Activated CD8-positive, alpha-beta memory T cell treated with anti-CD3 and anti-CD28 coated beads for 36 hours (primary cell): ENCODE measurements around the gene CARHSP1. TPM values are rescaled to one million over a fixed set of nuclear protein-coding genes. Genes with fewer than 3 reads are reported as not detected.

Experiments
- CTCF ChIA-PET: fragments of 350-600 bp; sonication (Branson Sonifier 250); formaldehyde crosslinking; loops from one replicate; lab custom pipeline; 2021; ENCODE audit warnings: antibody characterized with exemption; lab: Charles Lee
- POLR2A ChIA-PET: fragments of 350-600 bp; sonication (Branson Sonifier 250); formaldehyde crosslinking; loops from one replicate; lab custom pipeline; 2021; ENCODE audit warnings: antibody characterized with exemption; lab: Charles Lee
- total RNA-seq, 2 experiments: library from RNA; stranded (reverse); gene quantifications; one replicate each; pipeline ENCODE4 v1.2.3, GENCODE V29; 2021

The CARHSP1 gene
- total RNA-seq, 2 experiments from 2014 or later, result 62.6 to 68.4 TPM

DNA sequence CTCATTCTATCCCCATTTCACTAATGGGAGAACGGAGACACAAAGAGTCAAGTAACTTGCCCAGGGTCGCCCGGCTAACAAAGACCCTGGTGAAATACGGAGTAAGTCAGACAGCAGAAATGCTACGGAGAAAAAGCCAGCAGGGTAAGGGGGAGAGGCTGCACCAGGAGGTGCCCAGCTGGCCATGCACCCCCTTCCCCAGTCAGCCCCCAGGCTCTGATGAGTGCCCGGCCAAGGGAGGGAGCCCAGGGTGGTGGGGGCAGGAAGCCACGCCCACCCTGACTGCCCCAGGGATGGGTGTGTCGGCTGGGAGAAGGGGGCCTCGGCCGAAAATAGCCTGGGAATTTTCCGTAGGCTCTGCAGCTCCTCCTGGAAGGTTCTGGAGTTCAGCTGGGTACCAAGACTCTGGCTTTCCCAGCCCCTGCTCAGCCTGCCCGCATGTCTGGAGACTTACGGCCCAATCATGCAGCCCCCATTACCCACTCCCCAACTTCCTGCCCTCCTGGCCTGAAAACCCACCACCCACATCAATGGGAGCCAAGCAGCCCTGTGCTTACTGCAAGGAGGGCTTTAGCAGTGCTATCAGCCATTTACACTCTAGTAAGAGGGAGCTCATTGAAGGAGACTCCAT, 4.2 kb downstream of the CARHSP1 start:
- ChIA-PET CTCF (interaction anchor here (1.1 to 1.6 kb wide), 2 partner anchors 16 kb away, joined by 3 to 5 read pairs; no protein-coding TSS in a partner anchor), POLR2A (no interaction called here)

GRCh38 chr16:8863594-8864424, 5.0 kb downstream of the CARHSP1 start:
- ChIA-PET POLR2A (no interaction called here), CTCF (interaction anchor here (1.6 kb wide), 1 partner anchor 17 kb away, joined by 5 read pairs; no protein-coding TSS in a partner anchor)

DNA sequence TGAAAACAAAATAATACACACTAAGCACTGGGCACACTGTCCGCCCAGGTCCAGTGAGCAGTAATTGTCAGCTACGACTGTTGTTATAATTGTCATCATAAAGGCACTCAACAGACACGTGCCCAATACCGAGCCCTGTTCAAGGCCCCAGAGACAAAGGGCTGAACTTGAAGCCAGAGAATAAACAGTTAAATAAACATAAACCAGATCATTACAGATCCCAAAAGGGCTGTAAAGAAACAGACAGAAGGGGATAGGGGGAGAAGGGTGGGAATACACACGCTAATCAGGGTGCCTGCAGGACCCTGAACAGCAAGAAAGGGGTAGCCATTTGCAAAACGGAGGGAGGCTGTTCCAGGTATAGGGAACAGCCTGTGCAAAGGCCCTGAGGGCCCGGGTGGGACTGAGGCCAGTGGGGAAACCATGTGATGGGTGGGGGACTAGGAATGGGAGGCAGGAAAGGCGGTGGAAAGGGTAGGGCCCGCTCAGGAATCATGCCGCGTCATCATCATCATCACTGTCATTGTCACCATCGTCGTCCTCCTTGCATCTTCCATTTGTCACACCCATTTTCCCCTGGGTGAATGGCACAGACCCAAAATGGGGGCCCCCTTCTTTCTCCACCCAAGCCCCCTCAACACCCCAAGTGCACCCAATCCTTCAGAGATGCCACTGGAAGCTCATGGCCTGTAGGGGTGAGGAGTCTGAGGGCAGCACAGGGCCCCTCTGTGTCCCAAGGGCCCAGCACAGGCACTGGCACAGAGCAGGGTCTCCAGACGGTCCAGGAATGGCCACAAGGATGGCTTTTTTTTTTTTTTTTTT, 6.3 kb downstream of the CARHSP1 start:
- ChIA-PET CTCF (interaction anchor here (1.6 kb wide), 1 partner anchor 18 kb away, joined by 5 read pairs; no protein-coding TSS in a partner anchor), POLR2A (no interaction called here)

DNA sequence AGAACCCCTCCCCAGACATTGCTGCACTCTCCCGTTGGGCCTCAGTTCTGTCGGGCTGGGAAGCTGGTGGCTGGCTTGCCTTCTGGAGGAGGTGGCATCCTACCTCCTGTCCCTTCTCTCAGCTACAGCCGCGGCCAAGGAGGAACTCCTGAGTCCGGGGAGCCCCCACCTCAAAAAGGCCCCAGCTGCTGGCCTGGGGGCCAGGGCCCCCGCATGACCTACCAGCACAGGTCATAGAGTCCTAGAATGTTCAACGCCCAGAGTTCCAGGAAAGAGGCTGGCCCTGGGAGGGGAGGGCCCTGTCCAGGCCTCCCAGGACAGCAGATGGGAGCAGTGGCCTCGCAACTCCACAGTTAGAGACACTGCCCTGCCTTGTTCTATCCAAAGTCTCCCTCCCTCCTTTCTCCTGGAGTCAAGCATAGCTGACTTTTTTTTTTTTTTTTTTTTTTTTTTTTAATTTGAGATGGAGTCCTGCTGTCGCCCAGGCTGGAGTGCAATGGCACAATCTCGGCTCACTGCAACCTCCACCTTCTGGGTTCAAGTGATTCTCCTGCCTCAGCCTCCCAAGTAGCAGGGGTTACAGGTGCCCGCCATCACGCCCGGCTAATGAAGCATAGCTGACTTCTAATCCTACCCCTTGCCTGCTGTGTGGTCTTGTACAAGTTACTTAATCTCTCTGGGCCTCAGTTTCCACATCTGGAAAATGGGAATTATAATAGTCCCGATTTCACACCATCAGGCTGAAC, 7.1 kb downstream of the CARHSP1 start:
- ChIA-PET CTCF (no interaction called here), POLR2A (no interaction called here)

DNA sequence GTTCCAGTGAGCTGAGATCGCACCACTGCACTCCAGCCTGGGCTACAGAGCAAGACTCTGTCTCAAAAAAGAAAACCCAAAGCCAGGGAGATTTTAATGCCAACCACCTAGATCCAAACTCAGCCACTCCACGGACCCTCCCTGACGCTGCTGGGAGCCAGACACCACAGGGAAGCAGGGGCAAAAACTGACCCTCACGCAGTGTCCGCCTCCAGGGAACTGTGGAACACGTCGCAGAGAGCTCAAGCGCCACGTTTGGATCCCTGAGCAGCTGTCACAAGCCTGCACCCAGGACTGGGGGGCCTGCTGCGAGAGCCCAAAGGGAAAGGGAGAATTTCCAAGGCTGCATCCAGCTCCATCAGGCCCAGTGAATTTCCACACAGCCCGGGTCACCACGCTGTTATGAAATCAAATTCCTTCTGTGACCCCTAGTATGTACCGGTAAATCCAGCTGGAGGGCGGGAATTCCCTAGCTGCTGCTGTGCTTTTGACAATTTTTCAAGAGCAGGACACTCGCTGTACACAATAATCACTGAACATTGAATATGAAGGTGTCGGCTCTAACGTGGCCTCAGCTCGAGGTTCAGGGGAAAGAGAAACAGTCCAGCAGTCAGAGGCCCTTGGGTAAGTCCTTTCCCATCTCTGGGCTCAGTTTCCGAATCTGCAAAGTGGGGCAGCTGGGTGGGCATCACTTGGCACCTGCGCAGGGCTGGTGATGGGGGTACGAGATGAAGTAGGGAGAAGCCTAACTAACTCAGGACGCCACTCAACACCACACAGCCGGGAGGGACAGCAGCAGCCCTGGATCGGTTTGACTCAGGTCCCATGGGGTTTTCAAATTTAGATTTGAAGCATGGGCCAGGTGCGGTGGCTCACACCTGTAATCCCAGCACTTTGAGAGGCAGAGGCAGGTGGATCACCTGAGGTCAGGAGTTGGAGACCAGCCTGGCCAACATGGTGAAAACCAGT, 8.6 kb downstream of the CARHSP1 start:
- ChIA-PET POLR2A (interaction anchor here (1.4 kb wide), 1 partner anchor 9 kb away, joined by 7 read pairs; the partner anchor contains the start of gene CARHSP1), CTCF (interaction anchor here (0.7 kb wide), 1 partner anchor 20 kb away, joined by 3 read pairs; no protein-coding TSS in a partner anchor)

- POLR2A ChIA-PET, result interaction anchor here (0.6 to 1.4 kb wide), 2 partner anchors 10 kb away, joined by 3 to 7 read pairs; partner anchors contain the start of gene CARHSP1
- CTCF ChIA-PET, result no interaction called here
Measured at GRCh38 chr16:8858994-8859912, 9.6 kb downstream of the CARHSP1 start.

DNA sequence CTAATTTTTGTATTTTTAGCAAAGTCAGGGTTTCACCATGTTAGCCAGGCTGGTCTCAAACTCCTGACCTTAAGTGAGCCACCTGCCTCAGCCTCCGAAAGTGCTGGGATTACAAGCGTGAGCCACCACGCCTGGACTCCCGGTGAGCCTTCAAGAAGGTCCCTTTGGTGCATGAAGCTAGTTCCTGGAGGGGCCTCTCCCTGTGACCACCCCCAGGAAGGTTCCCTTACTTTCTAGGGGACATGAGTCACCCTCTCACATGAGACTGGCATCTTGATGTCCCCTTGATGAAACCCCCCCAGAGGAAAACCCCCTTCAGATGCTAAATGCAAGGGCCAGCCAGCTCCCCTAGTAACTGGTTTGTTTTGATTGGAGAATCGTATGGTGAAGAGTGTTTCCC, 12.8 kb downstream of the CARHSP1 start:
- CTCF ChIA-PET, result no interaction called here
- POLR2A ChIA-PET, result no interaction called here

GRCh38 chr16:8855051-8855786, 13.6 kb downstream of the CARHSP1 start:
- POLR2A ChIA-PET, result interaction anchor here (1.4 kb wide), 1 partner anchor 13 kb away, joined by 6 read pairs; the partner anchor contains the start of gene CARHSP1
- CTCF ChIA-PET, result interaction anchor here (1.0 to 1.7 kb wide), 2 partner anchors 13 to 25 kb away, joined by 3 to 5 read pairs; partner anchors contain the start of gene CARHSP1

GRCh38 chr16:8854298-8854948, 14.4 kb downstream of the CARHSP1 start:
- POLR2A ChIA-PET, result interaction anchor here (0.6 to 1.4 kb wide), 2 partner anchors 14 to 115 kb away, joined by 5 to 6 read pairs; partner anchors contain the start of gene CARHSP1
- CTCF ChIA-PET, result interaction anchor here (1.0 to 1.7 kb wide), 2 partner anchors 14 to 25 kb away, joined by 3 to 5 read pairs; partner anchors contain the start of gene CARHSP1

DNA sequence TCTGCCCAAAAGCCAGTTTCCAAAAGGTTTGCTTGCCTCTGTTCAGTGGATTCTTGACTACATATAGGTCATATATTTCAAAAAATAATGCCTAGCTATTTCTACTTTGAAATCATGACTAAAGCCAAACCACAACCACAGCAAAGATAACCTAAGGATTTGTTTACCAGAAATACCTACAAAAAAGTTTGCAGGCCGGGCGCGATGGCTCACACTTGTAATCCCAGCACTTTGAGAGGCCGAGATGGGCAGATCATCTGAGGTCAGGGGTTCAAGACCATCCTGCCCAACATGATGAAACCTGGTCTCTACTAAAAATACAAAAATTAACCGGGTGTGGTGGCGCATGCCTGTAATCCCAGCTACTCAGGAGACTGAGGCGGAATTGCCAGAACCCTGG, 15.2 kb downstream of the CARHSP1 start:
- CTCF ChIA-PET, result interaction anchor here (0.8 to 1.7 kb wide), 2 partner anchors 15 to 27 kb away, joined by 3 to 5 read pairs; partner anchors contain the start of gene CARHSP1
- POLR2A ChIA-PET, result interaction anchor here (0.6 kb wide), 1 partner anchor 115 kb away, joined by 5 read pairs; no protein-coding TSS in a partner anchor

DNA sequence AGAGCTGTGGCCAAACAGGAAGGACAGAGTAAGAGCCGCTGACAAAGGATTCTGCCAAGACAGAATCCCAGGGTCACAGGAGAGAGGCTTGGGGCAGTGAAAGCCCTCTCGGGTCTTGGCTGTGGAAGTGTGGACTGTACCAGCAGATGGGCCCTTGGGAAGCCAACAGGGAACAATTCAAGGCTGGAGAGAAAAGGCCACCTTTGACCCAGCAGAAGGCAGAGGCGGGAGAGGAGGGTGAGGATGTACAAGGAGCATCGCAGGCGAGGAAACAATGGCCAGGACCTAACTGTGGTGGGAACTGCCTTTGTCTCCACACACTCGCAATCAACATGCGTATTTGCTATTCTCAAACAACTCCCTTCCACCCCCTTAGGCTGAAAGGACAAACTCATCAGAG, 15.7 kb downstream of the CARHSP1 start:
- POLR2A ChIA-PET, result interaction anchor here (2.7 kb wide), 1 partner anchor 15 kb away, joined by 12 read pairs; the partner anchor contains the start of gene CARHSP1
- CTCF ChIA-PET, result interaction anchor here (0.8 kb wide), 1 partner anchor 27 kb away, joined by 3 read pairs; no protein-coding TSS in a partner anchor

DNA sequence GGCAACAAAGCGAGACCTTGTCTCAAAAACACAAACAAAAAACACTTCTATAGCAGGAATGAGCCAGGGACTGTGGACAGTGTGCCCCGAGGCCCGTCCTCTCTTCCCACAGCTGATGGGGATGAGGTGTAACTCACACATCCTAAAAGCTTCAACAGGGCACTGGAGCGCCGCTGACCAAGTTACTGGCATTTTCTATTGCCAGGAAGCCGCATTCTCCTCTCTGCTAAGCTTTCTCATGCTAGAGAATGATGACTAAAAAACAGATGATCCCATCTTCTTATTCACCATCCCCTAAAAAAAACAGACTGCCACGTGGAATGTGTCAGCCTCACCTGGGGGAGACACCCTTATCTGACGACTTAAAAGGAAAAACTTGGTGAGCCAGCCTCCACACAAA, 16.3 kb downstream of the CARHSP1 start:
- CTCF ChIA-PET, result no interaction called here
- POLR2A ChIA-PET, result interaction anchor here (0.5 to 2.7 kb wide), 3 partner anchors 16 to 156 kb away, joined by 3 to 12 read pairs (median 8); partner anchors contain the start of gene CARHSP1

GRCh38 chr16:8851761-8852403, 16.9 kb downstream of the CARHSP1 start:
- CTCF ChIA-PET, result no interaction called here

More at GRCh38 chr16:8851761-8852403, 16.9 kb downstream of the CARHSP1 start:
- POLR2A ChIA-PET, result interaction anchor here (0.6 to 2.7 kb wide), 3 partner anchors 17 to 191 kb away, joined by 6 to 12 read pairs (median 8); partner anchors contain the start of gene CARHSP1
